EL (cell line): ENCODE results near the gene COQ4.

Experiments
- DNase-seq: peaks from one replicate; pipeline ENCODE4 v3.0.0-alpha.2; 2016

Gene COQ4

GRCh38 chr9:128342971-128343680 lies 20.5 kb downstream of the COQ4 start:
- no peak for DNase-seq

GRCh38 chr9:128343855-128344254 lies 21.2 kb downstream of the COQ4 start:
- DNase-seq: no peak

GRCh38 chr9:128344931-128345605 lies 22.4 kb downstream of the COQ4 start:
- DNase-seq: no peak

- no peak for DNase-seq
These were observed 26.5 kb downstream of the COQ4 start for GRCh38 chr9:128349125-128349524.

- DNase-seq: no peak
These were observed 27.1 kb downstream of the COQ4 start for GRCh38 chr9:128349772-128350171.

- DNase-seq: no peak
These were observed 32.8 kb downstream of the COQ4 start for GRCh38 chr9:128355451-128355850.

- DNase-seq: no peak
These were observed 35.5 kb downstream of the COQ4 start for GRCh38 chr9:128358090-128358489.

GRCh38 chr9:128358861-128359260 lies 36.2 kb downstream of the COQ4 start:
- DNase-seq: no peak

GRCh38 chr9:128360826-128361225 lies 38.2 kb downstream of the COQ4 start:
- DNase-seq: no peak

- no peak for DNase-seq
These were observed 38.8 kb downstream of the COQ4 start for GRCh38 chr9:128361296-128361985.

GRCh38 chr9:128361986-128362646 lies 39.5 kb downstream of the COQ4 start:
- peak; percentile 85 for DNase-seq

- DNase-seq: no peak
These were observed 40.1 kb downstream of the COQ4 start for GRCh38 chr9:128362774-128363173.

- DNase-seq: no peak
These were observed 42.9 kb downstream of the COQ4 start for GRCh38 chr9:128365525-128365924.

GRCh38 chr9:128369024-128369706 lies 46.5 kb downstream of the COQ4 start:
- DNase-seq: no peak

GRCh38 chr9:128370367-128370751 lies 47.7 kb downstream of the COQ4 start:
- DNase-seq: no peak

- peak; percentile 98 for DNase-seq
These were observed 48.4 kb downstream of the COQ4 start, which contains the start of gene URM1 for GRCh38 chr9:128370752-128371629. URM1 (plus strand) TSS chr9:128371374; CDS start chr9:128371381, 7 bp downstream.

- no peak for DNase-seq
These were observed 49.0 kb downstream of the COQ4 start for GRCh38 chr9:128371630-128372117.

- DNase-seq: peak; percentile 69
These were observed 49.6 kb downstream of the COQ4 start for GRCh38 chr9:128372188-128372641.

- DNase-seq: no peak
These were observed 50.1 kb downstream of the COQ4 start for GRCh38 chr9:128372784-128373183.

- no peak for DNase-seq
These were observed 51.6 kb downstream of the COQ4 start for GRCh38 chr9:128374221-128374675.

- no peak for DNase-seq
These were observed 53.2 kb downstream of the COQ4 start for GRCh38 chr9:128375865-128376264.
